Measurements from ENCODE around the gene ATOSB. TPM values are rescaled to one million over a fixed set of nuclear protein-coding genes. Genes with fewer than 3 reads are reported as not detected.

The ATOSB gene
- total and polyA plus RNA-seq, 9 of the 15 experiments (the other 6 are each of a cell fraction or from before 2014, with no cell fraction given), result 0.45 to 8.0 (median 4.2) TPM

DNA sequence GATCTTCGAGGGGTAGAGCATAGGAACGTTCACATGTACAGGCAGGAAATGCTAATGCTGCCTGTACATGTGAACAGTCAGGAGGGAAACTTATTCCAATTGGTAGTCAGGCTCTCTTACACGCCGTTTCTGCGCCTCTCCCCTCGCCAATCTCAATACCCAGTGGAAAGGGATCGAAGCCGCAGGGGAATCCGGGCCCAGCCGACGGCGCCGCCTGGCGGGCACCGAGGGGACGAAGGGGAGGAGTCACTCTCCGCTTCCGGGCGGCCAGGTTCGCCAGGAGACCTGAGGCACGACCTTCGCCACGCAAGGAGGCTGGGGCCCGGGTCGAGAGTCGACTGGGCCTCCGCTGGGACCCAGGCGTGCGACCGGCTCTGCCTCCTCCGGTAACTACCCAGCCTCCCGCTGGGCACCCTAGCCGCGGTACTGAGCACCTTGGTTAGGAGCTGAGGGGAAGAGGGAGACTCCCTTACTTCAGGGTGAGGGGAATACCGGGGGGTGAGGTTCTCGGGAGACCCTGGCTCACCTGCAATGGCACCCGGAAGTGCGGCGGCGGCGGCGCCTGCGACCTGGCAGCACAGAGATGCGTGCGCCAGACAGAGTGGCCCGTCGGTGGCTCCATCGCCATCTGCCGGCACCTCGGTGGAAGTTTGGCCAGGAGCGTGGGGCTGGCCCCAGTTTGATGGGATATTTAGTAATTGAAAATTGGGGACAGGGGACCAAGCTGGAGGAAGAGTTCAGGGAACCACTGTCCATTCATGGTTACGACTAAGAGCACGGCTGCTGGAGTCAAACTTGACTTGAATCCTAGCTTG lies 19.4 kb downstream of the ATOSB start, which contains the start of gene PIGO (continued):
- TF ChIP-seq, protein P1, sequence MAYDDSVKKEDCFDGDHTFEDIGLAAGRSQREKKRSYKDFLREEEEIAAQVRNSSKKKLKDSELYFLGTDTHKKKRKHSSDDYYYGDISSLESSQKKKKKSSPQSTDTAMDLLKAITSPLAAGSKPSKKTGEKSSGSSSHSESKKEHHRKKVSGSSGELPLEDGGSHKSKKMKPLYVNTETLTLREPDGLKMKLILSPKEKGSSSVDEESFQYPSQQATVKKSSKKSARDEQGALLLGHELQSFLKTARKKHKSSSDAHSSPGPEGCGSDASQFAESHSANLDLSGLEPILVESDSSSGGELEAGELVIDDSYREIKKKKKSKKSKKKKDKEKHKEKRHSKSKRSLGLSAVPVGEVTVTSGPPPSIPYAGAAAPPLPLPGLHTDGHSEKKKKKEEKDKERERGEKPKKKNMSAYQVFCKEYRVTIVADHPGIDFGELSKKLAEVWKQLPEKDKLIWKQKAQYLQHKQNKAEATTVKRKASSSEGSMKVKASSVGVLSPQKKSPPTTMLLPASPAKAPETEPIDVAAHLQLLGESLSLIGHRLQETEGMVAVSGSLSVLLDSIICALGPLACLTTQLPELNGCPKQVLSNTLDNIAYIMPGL (CRISPR knock-in tag; IDR thresholded peaks at IDR 0.05), result peak; percentile 77; the same call in 1 of the 2 replicates
- peak; percentile 55; the same call in 1 of the 2 replicates for TF ChIP-seq MTA1 (IDR thresholded peaks at IDR 0.05; ENCODE audit: borderline replicate concordance)
- no peak for TF ChIP-seq ZNF212 (CRISPR knock-in tag; IDR thresholded peaks at IDR 0.05)
- TF ChIP-seq, protein P2, sequence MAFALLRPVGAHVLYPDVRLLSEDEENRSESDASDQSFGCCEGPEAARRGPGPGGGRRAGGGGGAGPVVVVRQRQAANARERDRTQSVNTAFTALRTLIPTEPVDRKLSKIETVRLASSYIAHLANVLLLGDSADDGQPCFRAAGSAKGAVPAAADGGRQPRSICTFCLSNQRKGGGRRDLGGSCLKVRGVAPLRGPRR (CRISPR knock-in tag; IDR thresholded peaks at IDR 0.05), result no peak
- no peak for TF ChIP-seq HDAC3 (IDR thresholded peaks at IDR 0.05; ENCODE audit: borderline replicate concordance, partially characterized antibody)
- TF ChIP-seq ZNF184 (CRISPR knock-in tag; IDR thresholded peaks at IDR 0.05), result no peak
- no peak for TF ChIP-seq TGIF2 (CRISPR knock-in tag; IDR thresholded peaks at IDR 0.05)
- no peak for TF ChIP-seq NFYB (IDR thresholded peaks at IDR 0.05; ENCODE audit: extremely low read depth, insufficient read length)
- TF ChIP-seq IFI16 (CRISPR knock-in tag; IDR thresholded peaks at IDR 0.05), result no peak
- TF ChIP-seq OTX1 (CRISPR knock-in tag; IDR thresholded peaks at IDR 0.05), result no peak
- no peak for TF ChIP-seq MCM5 (IDR thresholded peaks at IDR 0.05; ENCODE audit: low read depth)
- TF ChIP-seq BMI1 (IDR thresholded peaks at IDR 0.05; ENCODE audit: low read length), result no peak
- TF ChIP-seq MED1 (CRISPR knock-in tag; IDR thresholded peaks at IDR 0.05; ENCODE audit: borderline replicate concordance), result no peak
- 0 out of 4 replicates have a peak, but pooled peaks of 1 of the 2 experiments have one; percentile 35 for TF ChIP-seq NONO (IDR thresholded peaks at IDR 0.05; ENCODE audit: low read depth in 2 of 2, low read length in 1 of 2)
- peak; percentile 73 for TF ChIP-seq KDM5B (IDR thresholded peaks at IDR 0.05; ENCODE audit: insufficient replicate concordance, low read depth, low read length)
- TF ChIP-seq, protein P3, sequence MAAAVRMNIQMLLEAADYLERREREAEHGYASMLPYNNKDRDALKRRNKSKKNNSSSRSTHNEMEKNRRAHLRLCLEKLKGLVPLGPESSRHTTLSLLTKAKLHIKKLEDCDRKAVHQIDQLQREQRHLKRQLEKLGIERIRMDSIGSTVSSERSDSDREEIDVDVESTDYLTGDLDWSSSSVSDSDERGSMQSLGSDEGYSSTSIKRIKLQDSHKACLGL (CRISPR knock-in tag; IDR thresholded peaks at IDR 0.05; ENCODE audit: borderline replicate concordance, poor library complexity, severe bottlenecking), result no peak
- TF ChIP-seq, protein P4, sequence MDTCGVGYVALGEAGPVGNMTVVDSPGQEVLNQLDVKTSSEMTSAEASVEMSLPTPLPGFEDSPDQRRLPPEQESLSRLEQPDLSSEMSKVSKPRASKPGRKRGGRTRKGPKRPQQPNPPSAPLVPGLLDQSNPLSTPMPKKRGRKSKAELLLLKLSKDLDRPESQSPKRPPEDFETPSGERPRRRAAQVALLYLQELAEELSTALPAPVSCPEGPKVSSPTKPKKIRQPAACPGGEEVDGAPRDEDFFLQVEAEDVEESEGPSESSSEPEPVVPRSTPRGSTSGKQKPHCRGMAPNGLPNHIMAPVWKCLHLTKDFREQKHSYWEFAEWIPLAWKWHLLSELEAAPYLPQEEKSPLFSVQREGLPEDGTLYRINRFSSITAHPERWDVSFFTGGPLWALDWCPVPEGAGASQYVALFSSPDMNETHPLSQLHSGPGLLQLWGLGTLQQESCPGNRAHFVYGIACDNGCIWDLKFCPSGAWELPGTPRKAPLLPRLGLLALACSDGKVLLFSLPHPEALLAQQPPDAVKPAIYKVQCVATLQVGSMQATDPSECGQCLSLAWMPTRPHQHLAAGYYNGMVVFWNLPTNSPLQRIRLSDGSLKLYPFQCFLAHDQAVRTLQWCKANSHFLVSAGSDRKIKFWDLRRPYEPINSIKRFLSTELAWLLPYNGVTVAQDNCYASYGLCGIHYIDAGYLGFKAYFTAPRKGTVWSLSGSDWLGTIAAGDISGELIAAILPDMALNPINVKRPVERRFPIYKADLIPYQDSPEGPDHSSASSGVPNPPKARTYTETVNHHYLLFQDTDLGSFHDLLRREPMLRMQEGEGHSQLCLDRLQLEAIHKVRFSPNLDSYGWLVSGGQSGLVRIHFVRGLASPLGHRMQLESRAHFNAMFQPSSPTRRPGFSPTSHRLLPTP (IDR thresholded peaks at IDR 0.05; ENCODE audit: borderline replicate concordance, extremely low read depth, insufficient read length), result no peak
- peak; percentile 37; the same call in 1 of the 2 replicates for TF ChIP-seq SOX6 (IDR thresholded peaks at IDR 0.05)
